Muscle layer of duodenum (tissue), 2 donors: ENCODE results near the gene DOCK2.

Experiments
- H3K27ac ChIP-seq: one replicate; pipeline ENCODE4 v1.7.0; 2013; ENCODE audit warnings: mild to moderate bottlenecking, low read length
- H3K27me3 ChIP-seq: one replicate; pipeline ENCODE4 v1.7.0; 2013; ENCODE audit warnings: low read depth, mild to moderate bottlenecking, control low read depth, low read length
- H3K36me3 ChIP-seq, 2 donors: one replicate each; pipeline ENCODE4 v1.7.0; 2013; ENCODE audit warnings: low read length in 2 of 2, control low read depth in 1 of 2, mild to moderate bottlenecking in 1 of 2; ENCODE audit not compliant: insufficient read depth in 2 of 2, control insufficient read depth in 1 of 2
- H3K4me1 ChIP-seq, 2 donors: one replicate each; pipeline ENCODE4 v1.7.0; 2013; ENCODE audit warnings: low read length in 2 of 2, mild to moderate bottlenecking in 2 of 2, control low read depth in 1 of 2, moderate library complexity in 1 of 2; ENCODE audit not compliant: insufficient read depth in 2 of 2, control insufficient read depth in 1 of 2
- H3K4me3 ChIP-seq, 2 donors: one replicate each; pipeline ENCODE4 v1.7.0; 2013; ENCODE audit warnings: low read length in 2 of 2, low read depth in 1 of 2, mild to moderate bottlenecking in 1 of 2
- H3K9me3 ChIP-seq, 2 donors: one replicate each; pipeline ENCODE4 v1.7.0; 2013; ENCODE audit warnings: low read length in 2 of 2, control low read depth in 1 of 2, mild to moderate bottlenecking in 1 of 2; ENCODE audit not compliant: control insufficient read depth in 1 of 2
- donor health status: healthy.

The DOCK2 gene

GRCh38 chr5:169637085-169637548 lies at the start of gene DOCK2:
TSS of gene DOCK2 (plus strand) at chr5:169637275. CDS start at chr5:169637327, 52 bp downstream.
- Histone ChIP-seq H3K27ac (peak within 1 kb of the TSS; percentile 21), H3K36me3 (no peaks in the 10 kb centered on the region), H3K27me3 (peaks cover 5% of the 10 kb centered on the region)

GRCh38 chr5:169590602-169591001 lies 46.5 kb upstream of the DOCK2 start:
- H3K36me3 ChIP-seq: peaks cover 38 to 40% of the 10 kb centered on the region in 2 donors
- H3K4me1 ChIP-seq: no peaks in the 10 kb centered on the region
- no peak overlapping the region for H3K27ac ChIP-seq
- H3K4me3 ChIP-seq: no peak overlapping the region
- no peaks in the 10 kb centered on the region for H3K9me3 ChIP-seq
- H3K27me3 ChIP-seq: no peaks in the 10 kb centered on the region

More at GRCh38 chr5:169637085-169637548, at the start of gene DOCK2:
- no peaks in the 10 kb centered on the region for H3K4me1 ChIP-seq
- H3K9me3 ChIP-seq: peaks cover 0 to 7% of the 10 kb centered on the region in 2 donors
- peak within 1 kb of the TSS; percentile 52 to 58 for H3K4me3 ChIP-seq

GRCh38 chr5:169591636-169592035 lies 45.4 kb upstream of the DOCK2 start:
- Histone ChIP-seq H3K36me3 (peaks cover 40% of the 10 kb centered on the region in 2 donors), H3K9me3 (no peaks in the 10 kb centered on the region), H3K27ac (no peak overlapping the region), H3K4me3 (no peak overlapping the region), H3K4me1 (no peaks in the 10 kb centered on the region), H3K27me3 (no peaks in the 10 kb centered on the region)

- peaks cover 44 to 47% of the 10 kb centered on the region in 2 donors for H3K36me3 ChIP-seq
Measured at GRCh38 chr5:169592937-169593650, 44.0 kb upstream of the DOCK2 start.

GRCh38 chr5:169595172-169595820 lies 41.8 kb upstream of the DOCK2 start:
- H3K9me3 ChIP-seq: no peaks in the 10 kb centered on the region
- H3K27ac ChIP-seq: no peak overlapping the region
- peaks cover 41 to 55% of the 10 kb centered on the region in 2 donors for H3K36me3 ChIP-seq
- H3K4me3 ChIP-seq: no peak overlapping the region
- no peaks in the 10 kb centered on the region for H3K4me1 ChIP-seq
- no peaks in the 10 kb centered on the region for H3K27me3 ChIP-seq

More at GRCh38 chr5:169592937-169593650, 44.0 kb upstream of the DOCK2 start:
- Histone ChIP-seq H3K4me1 (no peaks in the 10 kb centered on the region), H3K27ac (no peak overlapping the region), H3K9me3 (no peaks in the 10 kb centered on the region), H3K4me3 (no peak overlapping the region), H3K27me3 (no peaks in the 10 kb centered on the region)

- H3K27me3 ChIP-seq: no peaks in the 10 kb centered on the region
- H3K4me3 ChIP-seq: no peak overlapping the region
- H3K36me3 ChIP-seq: peaks cover 28 to 55% of the 10 kb centered on the region in 2 donors
- H3K27ac ChIP-seq: no peak overlapping the region
- H3K9me3 ChIP-seq: no peaks in the 10 kb centered on the region
- H3K4me1 ChIP-seq: no peaks in the 10 kb centered on the region
Measured at GRCh38 chr5:169599451-169599850, 37.6 kb upstream of the DOCK2 start.

- H3K36me3 ChIP-seq: peaks cover 19 to 37% of the 10 kb centered on the region in 2 donors
- H3K27ac ChIP-seq: no peak overlapping the region
- no peaks in the 10 kb centered on the region for H3K9me3 ChIP-seq
- no peaks in the 10 kb centered on the region for H3K4me1 ChIP-seq
- H3K4me3 ChIP-seq: no peak overlapping the region
- no peaks in the 10 kb centered on the region for H3K27me3 ChIP-seq
Measured at GRCh38 chr5:169602535-169602934, 34.5 kb upstream of the DOCK2 start.

GRCh38 chr5:169606279-169606678 lies 30.8 kb upstream of the DOCK2 start:
- H3K36me3 ChIP-seq: peaks cover 13 to 15% of the 10 kb centered on the region in 2 donors
- no peak overlapping the region for H3K4me3 ChIP-seq
- H3K27ac ChIP-seq: no peak overlapping the region
- H3K27me3 ChIP-seq: no peaks in the 10 kb centered on the region
- H3K9me3 ChIP-seq: peaks cover 0 to 11% of the 10 kb centered on the region in 2 donors
- no peaks in the 10 kb centered on the region for H3K4me1 ChIP-seq

GRCh38 chr5:169607882-169608281 lies 29.2 kb upstream of the DOCK2 start:
- no peaks in the 10 kb centered on the region for H3K4me1 ChIP-seq
- peaks cover 1 to 4% of the 10 kb centered on the region in 2 donors for H3K36me3 ChIP-seq
- H3K27me3 ChIP-seq: no peaks in the 10 kb centered on the region
- no peak overlapping the region for H3K27ac ChIP-seq
- H3K9me3 ChIP-seq: peaks cover 0 to 11% of the 10 kb centered on the region in 2 donors
- H3K4me3 ChIP-seq: no peak overlapping the region

GRCh38 chr5:169609716-169610115 lies 27.4 kb upstream of the DOCK2 start:
- no peaks in the 10 kb centered on the region for H3K27me3 ChIP-seq
- no peaks in the 10 kb centered on the region for H3K36me3 ChIP-seq
- H3K27ac ChIP-seq: no peak overlapping the region
- H3K4me3 ChIP-seq: no peak overlapping the region
- H3K9me3 ChIP-seq: peaks cover 0 to 11% of the 10 kb centered on the region in 2 donors
- no peaks in the 10 kb centered on the region for H3K4me1 ChIP-seq

- Histone ChIP-seq H3K27me3 (no peaks in the 10 kb centered on the region), H3K4me3 (no peak overlapping the region), H3K27ac (no peak overlapping the region), H3K36me3 (no peaks in the 10 kb centered on the region), H3K9me3 (peaks cover 0 to 11% of the 10 kb centered on the region in 2 donors), H3K4me1 (no peaks in the 10 kb centered on the region)
Measured at GRCh38 chr5:169610606-169611005, 26.5 kb upstream of the DOCK2 start.
